H1 (cell line): ENCODE results near the gene IL36G. TPM values are rescaled to one million over a fixed set of nuclear protein-coding genes. Genes with fewer than 3 reads are reported as not detected.

Source experiments
- JUND ChIP-seq: IDR thresholded peaks from 2 replicates; pipeline ENCODE4 v1.6.1; 2011; ENCODE audit warnings: mild to moderate bottlenecking, improper control_type of control experiment, low read length
- TBP ChIP-seq: IDR thresholded peaks from 2 replicates; pipeline ENCODE4 v1.6.1; 2011; ENCODE audit warnings: low read depth, low read length, improper control_type of control experiment
- polyA plus RNA-seq, 7 experiments: library from polyadenylated mRNA; depleted of rRNA in 3 of 7; stranded (reverse) in 5 of 7; unstranded in 2 of 7; fragments of >200 nt in 5 of 7; fragments of 200-250 nt in 2 of 7; gene quantifications; 1 replicate in 5 of 7; 2 replicates in 1 of 7; 4 replicates in 1 of 7; pipeline versions ENCODE4 v1.2.1 to v1.2.3, GENCODE V29; 2011 to 2013; ENCODE audit warnings: missing spikeins in 2 of 7, mixed read lengths in 2 of 7
- total RNA-seq: library from RNA; stranded (reverse); fragmentation: NEBNext Ultra II Directional; extraction: Animal tissue kit (Norgen Biotek cat#: 25700); gene quantifications from 2 replicates; pipeline ENCODE4 v1.2.1, GENCODE V29; 2021

The IL36G gene
- total and polyA plus RNA-seq, 2 of the 8 experiments (the other 6 are each of a cell fraction or from before 2014, with no cell fraction given), result 0.39 TPM; not detected in 1

DNA sequence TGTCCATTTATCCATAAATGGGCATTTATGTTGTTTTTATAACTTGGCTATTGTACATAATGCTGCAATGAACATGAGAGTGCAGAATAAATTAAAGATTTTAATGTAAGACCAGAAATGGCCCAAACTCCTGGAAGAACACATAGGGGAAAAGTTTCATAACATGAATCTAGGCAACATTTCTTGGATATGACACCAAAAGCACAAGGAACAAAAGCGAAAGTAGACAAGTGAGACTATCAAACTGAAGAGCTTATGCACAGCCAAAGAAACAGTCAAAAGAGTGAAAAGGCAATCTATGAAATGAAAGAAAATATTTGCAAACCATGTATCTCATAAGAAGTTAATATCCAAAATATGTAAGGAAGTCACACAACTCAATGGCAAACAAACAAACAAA lies 33.3 kb downstream of the IL36G start (continued):
- no peak for TF ChIP-seq JUND
- TF ChIP-seq TBP, result no peak
